HUES64 (cell line): ENCODE measurements around the gene PSMG3.

Source experiments
- H3K27ac ChIP-seq: 2 replicates; pipeline ENCODE4 v1.7.0; 2013; ENCODE audit warnings: low read depth, low read length, inconsistent platforms
- H3K27me3 ChIP-seq: 2 replicates; pipeline ENCODE4 v1.6.1; 2013; ENCODE audit warnings: mild to moderate bottlenecking, low read length; ENCODE audit not compliant: insufficient read depth
- H3K36me3 ChIP-seq: 2 replicates; pipeline ENCODE4 v1.6.1; 2013; ENCODE audit warnings: mild to moderate bottlenecking, low read length; ENCODE audit not compliant: insufficient read depth
- H3K4me1 ChIP-seq: 2 replicates; pipeline ENCODE4 v1.6.1; 2013; ENCODE audit warnings: mild to moderate bottlenecking, low read length, moderate library complexity; ENCODE audit not compliant: insufficient read depth
- H3K4me3 ChIP-seq: 2 replicates; pipeline ENCODE4 v1.5.1; 2013; ENCODE audit warnings: mild to moderate bottlenecking, low read length, moderate library complexity
- H3K9ac ChIP-seq: 2 replicates; pipeline ENCODE4 v1.6.1; 2013; ENCODE audit warnings: mild to moderate bottlenecking, low read depth, low read length
- H3K9me3 ChIP-seq: 2 replicates; pipeline ENCODE4 v1.6.1; 2013; ENCODE audit warnings: low read depth, low read length; ENCODE audit not compliant: insufficient read depth
- WGBS: fragments of 150-250, 120-280 bp; methylation state at CpG from one replicate; pipeline ENCODE4 v1.1.7; 2013; ENCODE audit warnings: missing lambda C conversion rate; 5-methylcytosine and 5-hydroxymethylcytosine counted together

PSMG3 gene

GRCh38 chr7:1595636-1596035 lies 25.8 kb upstream of the PSMG3 start:
- H3K4me1 ChIP-seq = no peaks in the 10 kb centered on the region
- H3K9ac ChIP-seq = no peak overlapping the region
- H3K27me3 ChIP-seq = no peaks in the 10 kb centered on the region
- 86% methylated on average over 12 of the region's 12 CpGs for WGBS
- H3K9me3 ChIP-seq = no peaks in the 10 kb centered on the region
- no peak overlapping the region for H3K27ac ChIP-seq
- no peak overlapping the region for H3K4me3 ChIP-seq
- no peaks in the 10 kb centered on the region for H3K36me3 ChIP-seq

GRCh38 chr7:1595027-1595426 lies 25.2 kb upstream of the PSMG3 start:
- Histone ChIP-seq H3K27ac (no peak overlapping the region), H3K9ac (no peak overlapping the region), H3K9me3 (no peaks in the 10 kb centered on the region), H3K4me1 (no peaks in the 10 kb centered on the region), H3K27me3 (no peaks in the 10 kb centered on the region), H3K36me3 (no peaks in the 10 kb centered on the region), H3K4me3 (no peak overlapping the region)
- WGBS = 87% methylated on average over 3 of the region's 3 CpGs

- peaks cover 6% of the 10 kb centered on the region; the same call in 1 of the 2 replicates for H3K9me3 ChIP-seq
- WGBS = 78% methylated on average over 4 of the region's 4 CpGs
Observed at GRCh38 chr7:1593904-1594421, 24.1 kb upstream of the PSMG3 start.

GRCh38 chr7:1593091-1593866 lies 23.4 kb upstream of the PSMG3 start:
- Histone ChIP-seq H3K4me1 (no peaks in the 10 kb centered on the region), H3K27ac (no peak overlapping the region), H3K36me3 (no peaks in the 10 kb centered on the region), H3K4me3 (no peak overlapping the region), H3K9me3 (peaks cover 7% of the 10 kb centered on the region; the same call in 1 of the 2 replicates), H3K27me3 (no peaks in the 10 kb centered on the region), H3K9ac (no peak overlapping the region)
- 81% methylated on average over 19 of the region's 19 CpGs for WGBS

More at GRCh38 chr7:1593904-1594421, 24.1 kb upstream of the PSMG3 start:
- no peaks in the 10 kb centered on the region for H3K36me3 ChIP-seq
- H3K27ac ChIP-seq = no peak overlapping the region
- no peaks in the 10 kb centered on the region for H3K4me1 ChIP-seq
- no peaks in the 10 kb centered on the region for H3K27me3 ChIP-seq
- H3K9ac ChIP-seq = no peak overlapping the region
- no peak overlapping the region for H3K4me3 ChIP-seq

GRCh38 chr7:1592299-1592871 lies 22.6 kb upstream of the PSMG3 start:
- no peak overlapping the region for H3K27ac ChIP-seq
- no peak overlapping the region for H3K4me3 ChIP-seq
- no peak overlapping the region for H3K9ac ChIP-seq
- peaks cover 7% of the 10 kb centered on the region; the same call in 1 of the 2 replicates for H3K9me3 ChIP-seq
- no peaks in the 10 kb centered on the region for H3K27me3 ChIP-seq
- H3K36me3 ChIP-seq = no peaks in the 10 kb centered on the region
- H3K4me1 ChIP-seq = no peaks in the 10 kb centered on the region
- 91% methylated on average over 20 of the region's 20 CpGs for whole genome bisulfite sequencing

- H3K4me3 ChIP-seq = no peak overlapping the region
- no peak overlapping the region for H3K9ac ChIP-seq
- WGBS = 85% methylated on average over 15 of the region's 15 CpGs
- H3K4me1 ChIP-seq = no peaks in the 10 kb centered on the region
- peaks cover 7% of the 10 kb centered on the region; the same call in 1 of the 2 replicates for H3K9me3 ChIP-seq
- H3K27ac ChIP-seq = no peak overlapping the region
- no peaks in the 10 kb centered on the region for H3K27me3 ChIP-seq
- no peaks in the 10 kb centered on the region for H3K36me3 ChIP-seq
Observed at GRCh38 chr7:1591876-1592275, 22.0 kb upstream of the PSMG3 start.

- Histone ChIP-seq H3K9ac (no peak overlapping the region), H3K27ac (no peak overlapping the region), H3K36me3 (no peaks in the 10 kb centered on the region), H3K9me3 (peaks cover 7% of the 10 kb centered on the region; the same call in 1 of the 2 replicates), H3K4me3 (no peak overlapping the region), H3K27me3 (no peaks in the 10 kb centered on the region), H3K4me1 (no peaks in the 10 kb centered on the region)
- 85% methylated on average over 6 of the region's 6 CpGs for WGBS
Observed at GRCh38 chr7:1591396-1591795, 21.6 kb upstream of the PSMG3 start.

GRCh38 chr7:1590887-1591286 lies 21.1 kb upstream of the PSMG3 start:
- 84% methylated on average over 9 of the region's 9 CpGs for WGBS

GRCh38 chr7:1590476-1590875 lies 20.6 kb upstream of the PSMG3 start:
- Histone ChIP-seq H3K27me3 (no peaks in the 10 kb centered on the region), H3K9ac (no peak overlapping the region), H3K27ac (no peak overlapping the region), H3K4me3 (no peak overlapping the region), H3K36me3 (no peaks in the 10 kb centered on the region), H3K4me1 (no peaks in the 10 kb centered on the region), H3K9me3 (peaks cover 7% of the 10 kb centered on the region; the same call in 1 of the 2 replicates)
- WGBS = 88% methylated on average over 6 of the region's 6 CpGs

More at GRCh38 chr7:1590887-1591286, 21.1 kb upstream of the PSMG3 start:
- Histone ChIP-seq H3K27ac (no peak overlapping the region), H3K4me1 (no peaks in the 10 kb centered on the region), H3K4me3 (no peak overlapping the region), H3K9ac (no peak overlapping the region), H3K36me3 (no peaks in the 10 kb centered on the region), H3K9me3 (peaks cover 7% of the 10 kb centered on the region; the same call in 1 of the 2 replicates), H3K27me3 (no peaks in the 10 kb centered on the region)

- Histone ChIP-seq H3K4me3 (no peak overlapping the region), H3K9me3 (peaks cover 7% of the 10 kb centered on the region; the same call in 1 of the 2 replicates), H3K36me3 (no peaks in the 10 kb centered on the region), H3K27me3 (no peaks in the 10 kb centered on the region), H3K27ac (no peak overlapping the region), H3K4me1 (no peaks in the 10 kb centered on the region), H3K9ac (no peak overlapping the region)
- 96% methylated on average over 1 of the region's 1 CpG for WGBS
Observed at GRCh38 chr7:1588978-1589377, 19.1 kb upstream of the PSMG3 start.

- no peaks in the 10 kb centered on the region for H3K36me3 ChIP-seq
- H3K27me3 ChIP-seq = no peaks in the 10 kb centered on the region
- WGBS = 90% methylated on average over 12 of the region's 12 CpGs
- H3K27ac ChIP-seq = no peak overlapping the region
- H3K9ac ChIP-seq = no peak overlapping the region
- no peaks in the 10 kb centered on the region for H3K4me1 ChIP-seq
- H3K4me3 ChIP-seq = no peak overlapping the region
- H3K9me3 ChIP-seq = peaks cover 7% of the 10 kb centered on the region; the same call in 1 of the 2 replicates
Observed at GRCh38 chr7:1587738-1588137, 17.9 kb upstream of the PSMG3 start.
